Thoracic aorta (tissue), 2 donors: ENCODE data around the gene PRLR. TPM values are rescaled to one million over a fixed set of nuclear protein-coding genes. Genes with fewer than 3 reads are reported as not detected.

Experiments
- ATAC-seq: fragments of 150-250 bp; one replicate; pipeline ENCODE4 v1.8.0; 2017; ENCODE audit warnings: low read depth; ENCODE audit not compliant: insufficient number of reproducible peaks, low FRiP score
- DNase-seq: peaks from one replicate; pipeline ENCODE4 v3.0.0-alpha.2; 2020; ENCODE audit warnings: low spot score
- H3K27ac ChIP-seq, 2 donors: fragments of 200-600 bp; sonication (generic); 1 replicate in 1 of 2; 2 replicates in 1 of 2; pipeline ENCODE4 v1.5.1; 2016; ENCODE audit warnings: mild to moderate bottlenecking in 2 of 2, moderate library complexity in 2 of 2
- H3K27me3 ChIP-seq: fragments of 200-600 bp; sonication (generic); replicated peaks from 2 replicates; pipeline ENCODE4 v1.6.0; 2016; ENCODE audit warnings: mild to moderate bottlenecking; ENCODE audit not compliant: insufficient read depth
- H3K36me3 ChIP-seq: fragments of 200-600 bp; sonication (generic); one replicate; pipeline ENCODE4 v1.5.1; 2016
- H3K4me1 ChIP-seq, 2 donors: fragments of 200-600 bp; sonication (generic); 1 replicate in 1 of 2; 2 replicates in 1 of 2; pipeline versions ENCODE4 v1.5.1 to v1.6.0; 2016; ENCODE audit warnings: low read depth in 2 of 2, mild to moderate bottlenecking in 1 of 2; ENCODE audit not compliant: control insufficient read depth in 1 of 2
- H3K4me3 ChIP-seq: fragments of 200-600 bp; sonication (generic); 2 replicates; pipeline ENCODE4 v1.5.1; 2016; ENCODE audit warnings: mild to moderate bottlenecking
- H3K9me3 ChIP-seq: fragments of 200-600 bp; sonication (generic); 2 replicates; pipeline ENCODE4 v1.5.1; 2016
- total RNA-seq, 2 donors: library from RNA; depleted of rRNA; stranded (reverse); fragments of >200 nt; gene quantifications; one replicate each; pipeline versions ENCODE4 v1.1.0 to v1.2.3, GENCODE V29; 2016
- TF ChIP-seq, protein P1 (sequence below): fragments of 200-600 bp; sonication (generic); IDR thresholded peaks from one replicate; pipeline ENCODE4 v1.5.1; 2019; ENCODE audit warnings: antibody characterized with exemption

Gene PRLR
- total RNA-seq: 1 to 10 TPM in 1 of 2 donors, under 1 TPM in 1; 0.71 to 2.6 TPM

DNA sequence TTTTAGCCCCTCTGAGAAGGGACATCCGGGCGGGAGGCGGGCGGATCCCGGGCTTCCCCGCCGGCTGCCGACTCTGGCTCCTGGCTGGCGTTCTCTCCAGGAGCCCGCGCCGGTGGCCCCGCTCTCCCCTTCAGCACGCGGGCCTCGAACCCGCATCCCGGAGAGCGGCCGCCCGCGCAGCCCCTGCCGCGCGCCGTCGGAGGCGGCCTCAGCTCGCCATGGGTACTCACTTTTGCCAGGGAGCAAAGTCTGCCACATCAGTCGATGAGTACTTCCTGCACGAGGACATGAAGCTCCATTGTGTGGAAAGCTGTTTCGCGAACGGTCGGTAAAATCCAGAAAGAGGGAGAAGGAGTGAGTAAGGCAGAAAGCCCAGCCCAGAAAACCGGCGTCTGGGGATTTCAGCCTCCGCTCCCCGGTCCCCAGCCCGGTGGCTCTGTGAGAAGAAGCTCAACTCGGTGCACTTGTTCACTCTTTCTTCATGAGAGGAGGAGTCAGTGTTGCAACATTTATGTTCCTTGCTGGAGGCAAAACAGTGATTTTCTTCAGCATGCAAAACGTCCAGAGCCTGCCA is at the start of gene PRLR:
Gene PRLR (minus strand): TSS at position 450 of the 574 bp plus-strand sequence. CDS start 140,867 bp downstream, outside the sequence.
- Histone ChIP-seq H3K27me3 (no peaks in the 10 kb centered on the region), H3K4me1 (peaks cover 9 to 14% of the 10 kb centered on the region in 2 donors), H3K4me3 (peak within 1 kb of the TSS; percentile 81), H3K27ac (no peak within 1 kb of the TSS), H3K9me3 (no peaks in the 10 kb centered on the region), H3K36me3 (no peaks in the 10 kb centered on the region)
- TF ChIP-seq, protein P1, sequence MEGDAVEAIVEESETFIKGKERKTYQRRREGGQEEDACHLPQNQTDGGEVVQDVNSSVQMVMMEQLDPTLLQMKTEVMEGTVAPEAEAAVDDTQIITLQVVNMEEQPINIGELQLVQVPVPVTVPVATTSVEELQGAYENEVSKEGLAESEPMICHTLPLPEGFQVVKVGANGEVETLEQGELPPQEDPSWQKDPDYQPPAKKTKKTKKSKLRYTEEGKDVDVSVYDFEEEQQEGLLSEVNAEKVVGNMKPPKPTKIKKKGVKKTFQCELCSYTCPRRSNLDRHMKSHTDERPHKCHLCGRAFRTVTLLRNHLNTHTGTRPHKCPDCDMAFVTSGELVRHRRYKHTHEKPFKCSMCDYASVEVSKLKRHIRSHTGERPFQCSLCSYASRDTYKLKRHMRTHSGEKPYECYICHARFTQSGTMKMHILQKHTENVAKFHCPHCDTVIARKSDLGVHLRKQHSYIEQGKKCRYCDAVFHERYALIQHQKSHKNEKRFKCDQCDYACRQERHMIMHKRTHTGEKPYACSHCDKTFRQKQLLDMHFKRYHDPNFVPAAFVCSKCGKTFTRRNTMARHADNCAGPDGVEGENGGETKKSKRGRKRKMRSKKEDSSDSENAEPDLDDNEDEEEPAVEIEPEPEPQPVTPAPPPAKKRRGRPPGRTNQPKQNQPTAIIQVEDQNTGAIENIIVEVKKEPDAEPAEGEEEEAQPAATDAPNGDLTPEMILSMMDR: no peak
- ATAC-seq (no peak), DNase-seq (no peak)

DNA sequence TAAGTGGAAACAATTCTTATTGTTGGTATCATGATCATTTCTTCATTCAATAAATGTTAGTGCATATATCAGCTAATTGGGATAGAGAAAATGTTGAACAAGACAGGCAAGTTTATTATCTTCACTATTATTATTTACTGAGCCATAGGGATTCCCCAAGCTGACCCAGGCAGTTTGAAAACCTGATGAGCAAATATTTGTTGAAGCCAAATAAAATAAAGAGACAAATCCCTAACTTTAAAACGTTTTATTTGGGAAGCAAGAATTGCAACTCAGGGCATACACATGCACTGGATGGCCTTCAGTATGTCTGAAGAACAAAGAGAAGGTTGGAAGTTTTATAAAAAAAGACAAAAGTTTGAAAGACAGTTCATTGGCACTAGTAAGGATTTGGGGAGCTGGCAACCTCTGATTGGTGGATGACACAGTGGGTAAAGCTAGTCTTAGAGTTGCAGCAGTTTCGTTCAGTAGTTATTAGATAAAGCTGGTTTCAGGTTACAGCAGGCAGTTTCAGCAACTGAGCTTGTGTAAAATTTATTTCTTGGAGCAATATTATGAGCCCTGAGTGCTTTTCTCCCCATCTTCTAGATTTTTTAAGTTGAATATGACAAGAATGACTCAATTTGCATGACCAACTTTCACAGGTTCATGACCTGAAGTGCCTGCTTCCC is 44.7 kb upstream of the PRLR start:
- H3K27me3 ChIP-seq: no peaks in the 10 kb centered on the region
- H3K4me1 ChIP-seq: no peaks in the 10 kb centered on the region
- H3K4me3 ChIP-seq: no peak overlapping the region
- peaks cover 3% of the 10 kb centered on the region for H3K9me3 ChIP-seq
- DNase-seq (no peak), ATAC-seq (no peak)
- no peak overlapping the region for H3K27ac ChIP-seq
- no peaks in the 10 kb centered on the region for H3K36me3 ChIP-seq
- TF ChIP-seq, protein P1: no peak

DNA sequence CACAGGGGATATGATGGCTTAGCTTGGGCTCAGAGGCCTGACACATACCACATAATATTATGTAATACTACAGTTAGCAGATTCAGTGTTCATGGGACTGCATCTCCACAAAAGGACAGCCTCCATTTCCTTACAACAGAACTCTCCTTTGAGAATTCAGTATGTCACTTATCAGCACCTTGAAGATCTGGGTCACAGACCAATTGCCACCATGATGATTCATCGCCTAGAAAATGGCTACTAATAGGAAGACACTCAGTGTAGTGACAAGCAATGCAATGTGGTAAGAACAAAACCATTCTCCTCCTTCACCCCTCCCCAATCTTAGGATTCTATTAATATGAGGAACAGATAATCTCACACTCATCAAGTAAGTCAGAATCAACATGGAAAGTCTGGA is 38.7 kb upstream of the PRLR start:
- H3K27ac ChIP-seq: no peak overlapping the region
- no peaks in the 10 kb centered on the region for H3K9me3 ChIP-seq
- TF ChIP-seq, protein P1: no peak
- no peaks in the 10 kb centered on the region for H3K27me3 ChIP-seq
- ATAC-seq (no peak), DNase-seq (no peak)
- H3K36me3 ChIP-seq: no peaks in the 10 kb centered on the region
- no peaks in the 10 kb centered on the region for H3K4me1 ChIP-seq
- H3K4me3 ChIP-seq: no peak overlapping the region

DNA sequence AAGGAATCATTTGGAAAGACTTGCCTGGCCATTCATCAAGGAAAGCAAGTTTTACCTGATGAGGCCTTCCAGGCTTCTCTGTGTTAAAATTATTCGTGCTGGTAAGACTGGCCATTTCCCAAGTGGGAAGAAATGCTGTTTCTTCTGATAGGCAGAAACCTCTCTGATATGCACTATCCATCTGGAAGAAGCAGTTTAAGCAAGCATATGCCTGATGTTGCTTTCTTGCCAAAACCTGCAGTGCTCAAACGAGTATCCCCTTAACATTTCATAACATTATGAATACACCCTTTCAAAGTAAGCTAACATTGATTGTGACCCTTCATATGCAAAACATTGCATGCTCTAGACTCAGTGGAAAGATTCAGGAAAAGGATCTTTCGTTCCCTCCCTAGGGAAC is 36.0 kb upstream of the PRLR start:
- H3K27me3 ChIP-seq: no peaks in the 10 kb centered on the region
- no peak overlapping the region for H3K4me3 ChIP-seq
- no peak for ATAC-seq
- no peaks in the 10 kb centered on the region for H3K9me3 ChIP-seq
- H3K4me1 ChIP-seq: no peaks in the 10 kb centered on the region
- TF ChIP-seq, protein P1: no peak
- H3K36me3 ChIP-seq: no peaks in the 10 kb centered on the region
- no peak overlapping the region for H3K27ac ChIP-seq
- DNase-seq: no peak

DNA sequence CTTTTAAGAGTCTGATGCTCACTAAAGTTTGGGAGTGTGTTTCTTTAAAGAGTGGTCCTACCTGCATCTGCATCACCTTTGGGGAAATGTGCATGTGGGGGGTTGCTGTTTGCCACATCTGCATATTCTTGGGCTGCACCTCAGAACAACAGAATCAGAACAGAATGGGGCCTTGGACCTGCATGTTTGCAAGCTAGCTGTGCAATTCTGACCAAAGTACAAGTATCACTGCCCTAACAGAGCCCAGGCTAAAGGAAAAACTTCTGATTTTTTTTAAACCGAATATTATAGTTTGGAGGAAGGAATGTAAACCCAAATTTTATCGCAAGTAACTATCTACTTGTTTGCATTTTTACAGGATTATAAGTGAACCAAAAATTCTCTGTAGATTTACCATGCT is 34.2 kb upstream of the PRLR start:
- no peak overlapping the region for H3K4me3 ChIP-seq
- no peaks in the 10 kb centered on the region for H3K4me1 ChIP-seq
- H3K36me3 ChIP-seq: no peaks in the 10 kb centered on the region
- H3K27ac ChIP-seq: no peak overlapping the region
- DNase-seq (no peak), ATAC-seq (no peak)
- TF ChIP-seq, protein P1: no peak
- no peaks in the 10 kb centered on the region for H3K9me3 ChIP-seq
- no peaks in the 10 kb centered on the region for H3K27me3 ChIP-seq
